GM18519 (cell line): ENCODE data around the gene C1QTNF5.
A peak's percentile ranks its signal among the peaks of the same experiment; 100 is the strongest.

ENCODE experiments used
- ATAC-seq: cut with Tn5 transposase; IDR thresholded peaks from one replicate; pipeline ENCODE4 v1.9.1; 2021; ENCODE audit warnings: mild to moderate bottlenecking, moderate library complexity; ENCODE audit not compliant: unreplicated experiment, low FRiP score

Gene C1QTNF5

DNA sequence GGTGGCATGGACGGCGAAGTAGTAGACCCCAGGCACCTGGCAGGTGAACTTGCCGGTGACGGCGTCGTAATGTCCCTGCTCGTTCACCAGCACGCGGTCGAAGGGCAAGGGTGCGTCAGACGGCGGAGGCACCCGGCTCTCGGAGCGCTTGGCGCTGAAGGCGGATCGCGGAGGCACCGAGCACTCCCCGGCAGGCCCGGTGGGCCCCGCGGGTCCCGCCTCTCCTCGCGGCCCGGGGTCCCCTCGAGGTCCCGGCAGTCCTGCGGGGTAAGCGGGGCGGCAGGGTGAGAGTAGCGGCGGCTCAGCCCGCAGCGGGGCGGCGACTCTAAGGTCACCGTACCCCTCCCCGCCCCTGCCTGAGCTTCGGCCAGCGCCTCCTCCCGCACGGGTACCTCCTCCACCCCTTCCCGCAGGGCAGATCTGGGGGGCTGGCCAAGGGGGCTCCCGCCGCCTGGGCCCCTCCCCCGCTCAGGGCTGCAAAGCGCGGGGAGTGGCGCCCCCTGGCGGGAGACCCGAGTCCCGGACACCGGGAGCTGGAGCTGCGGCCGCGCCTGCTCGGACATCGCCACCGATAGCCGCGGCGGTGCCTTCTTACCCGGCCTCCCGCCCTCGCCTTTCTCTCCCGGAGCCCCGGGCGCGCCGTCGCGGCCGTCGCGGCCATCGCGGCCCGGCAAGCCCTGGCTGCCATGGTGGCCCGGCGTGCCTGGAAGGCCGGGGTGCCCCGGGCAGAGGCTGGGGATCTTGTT lies 921 bp downstream of the C1QTNF5 start:
- ATAC-seq: no peak

GRCh38 chr11:119338965-119339588 lies 1.6 kb downstream of the C1QTNF5 start:
- ATAC-seq: no peak

DNA sequence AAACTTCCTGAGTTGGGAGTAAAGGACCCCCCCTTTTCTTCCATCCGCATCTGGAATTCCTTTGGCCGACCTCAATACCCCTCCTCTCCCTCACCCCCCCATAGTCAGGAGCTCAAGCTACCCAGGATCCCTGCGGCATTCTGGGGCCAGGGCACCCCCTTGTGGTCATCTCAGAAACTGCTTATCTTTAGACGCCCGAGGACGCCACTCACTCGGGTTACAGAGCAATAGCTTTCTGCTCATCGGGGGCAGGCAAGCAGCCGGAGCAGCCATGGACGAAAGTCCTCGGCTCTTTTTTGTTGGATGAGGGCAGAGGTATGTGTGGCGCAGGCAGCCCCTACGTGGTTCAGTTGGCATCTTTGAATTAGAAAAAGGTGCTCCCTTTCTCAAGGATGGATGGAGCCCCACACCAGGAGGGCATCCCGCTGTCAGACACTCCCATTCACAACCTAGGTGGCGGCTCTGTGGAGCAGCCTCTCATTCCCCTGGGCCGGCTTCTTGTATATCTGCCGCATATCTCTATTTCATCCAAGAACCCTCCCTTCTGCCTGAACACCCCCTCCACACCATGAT lies 2.3 kb downstream of the C1QTNF5 start:
- no peak for ATAC-seq

DNA sequence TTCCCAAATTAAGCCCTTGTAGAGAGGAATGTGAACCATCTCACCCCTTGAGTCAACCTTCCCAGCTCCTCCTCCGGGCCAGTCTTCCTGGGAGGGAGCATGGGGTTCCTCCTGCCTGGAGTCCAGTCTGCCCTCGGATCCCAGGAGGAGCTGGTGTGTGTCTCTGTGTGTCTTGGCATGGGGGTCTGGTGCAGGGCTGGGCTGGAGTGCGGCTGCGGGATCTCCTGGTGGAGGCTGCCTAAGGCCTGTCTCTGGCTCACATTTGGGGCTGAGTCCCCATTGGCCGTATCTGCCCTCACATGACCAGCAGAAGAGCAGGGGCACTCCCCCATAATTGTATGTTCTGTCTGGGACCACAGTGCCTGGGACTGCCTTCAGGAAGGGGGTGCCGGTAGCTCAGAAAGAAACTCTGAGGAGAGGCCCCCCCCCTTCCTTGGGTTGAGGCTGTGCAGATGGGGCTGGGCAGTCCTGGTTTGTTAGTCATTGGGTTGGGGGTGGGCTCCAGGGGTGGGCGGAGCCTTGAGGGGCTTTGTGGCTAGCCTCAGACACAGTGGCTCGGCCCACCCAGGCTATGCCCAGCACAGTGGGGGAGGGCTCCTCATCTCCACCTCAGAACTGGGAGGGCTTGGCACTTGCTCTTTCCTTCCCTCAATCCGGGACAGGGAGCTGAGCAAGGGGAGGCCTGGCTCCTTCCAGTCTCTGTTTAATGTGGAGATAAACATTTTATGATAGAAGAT lies 2.9 kb downstream of the C1QTNF5 start:
- ATAC-seq: no peak

DNA sequence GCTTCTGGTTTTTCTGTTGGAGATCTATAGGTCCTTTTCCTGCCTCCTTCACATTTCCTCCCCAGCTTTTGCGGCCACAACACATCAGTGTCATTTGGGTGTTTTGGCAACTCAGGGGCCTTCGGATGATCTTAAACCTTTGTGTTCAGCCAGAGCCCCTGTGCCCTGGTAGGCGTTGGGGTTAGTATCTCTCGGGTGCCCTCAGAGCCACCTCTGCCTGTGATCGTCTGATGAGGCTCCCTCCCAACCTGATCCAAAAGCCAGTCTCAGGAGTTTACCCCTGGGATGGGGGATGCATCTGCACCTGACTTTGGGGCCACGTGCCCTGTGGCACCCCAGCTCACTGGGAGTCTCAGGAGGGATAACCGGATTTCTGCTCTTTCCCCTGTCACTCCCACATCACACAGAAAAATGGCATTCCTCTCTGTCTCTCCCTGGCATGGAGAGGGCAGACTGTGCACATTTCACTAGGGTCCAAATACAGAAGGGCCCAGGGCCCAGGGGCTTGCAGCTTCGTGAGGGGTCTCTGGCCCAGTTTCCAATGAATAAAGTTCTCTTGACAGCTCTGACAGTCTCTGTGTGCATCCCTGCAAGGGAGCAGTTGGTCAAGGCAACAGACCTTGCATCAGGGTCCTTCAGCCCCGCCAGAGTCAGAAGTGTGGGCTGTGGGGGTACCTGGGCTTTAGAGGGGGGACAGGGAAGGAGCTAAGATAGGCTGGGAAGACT lies 3.8 kb downstream of the C1QTNF5 start:
- no peak for ATAC-seq

GRCh38 chr11:119335655-119336543 lies 4.8 kb downstream of the C1QTNF5 start:
- ATAC-seq: no peak

DNA sequence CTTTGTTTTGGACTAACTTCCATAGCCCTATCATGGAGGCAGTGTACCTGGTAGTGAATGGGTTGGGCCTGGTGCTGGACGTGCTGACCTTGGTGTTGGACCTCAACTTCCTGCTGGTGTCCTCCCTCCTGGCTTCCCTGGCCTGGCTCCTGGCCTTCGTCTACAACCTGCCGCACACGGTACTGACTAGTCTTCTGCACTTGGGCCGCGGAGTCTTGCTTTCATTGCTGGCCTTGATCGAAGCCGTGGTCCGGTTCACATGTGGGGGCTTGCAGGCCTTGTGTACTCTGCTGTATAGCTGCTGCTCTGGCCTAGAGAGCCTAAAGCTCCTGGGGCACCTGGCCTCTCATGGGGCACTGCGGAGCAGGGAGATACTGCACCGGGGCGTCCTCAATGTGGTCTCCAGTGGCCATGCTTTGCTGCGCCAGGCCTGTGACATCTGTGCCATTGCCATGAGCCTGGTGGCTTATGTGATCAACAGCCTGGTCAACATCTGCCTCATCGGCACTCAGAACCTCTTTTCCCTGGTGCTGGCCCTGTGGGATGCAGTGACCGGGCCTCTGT lies 5.5 kb downstream of the C1QTNF5 start:
- ATAC-seq: no peak

DNA sequence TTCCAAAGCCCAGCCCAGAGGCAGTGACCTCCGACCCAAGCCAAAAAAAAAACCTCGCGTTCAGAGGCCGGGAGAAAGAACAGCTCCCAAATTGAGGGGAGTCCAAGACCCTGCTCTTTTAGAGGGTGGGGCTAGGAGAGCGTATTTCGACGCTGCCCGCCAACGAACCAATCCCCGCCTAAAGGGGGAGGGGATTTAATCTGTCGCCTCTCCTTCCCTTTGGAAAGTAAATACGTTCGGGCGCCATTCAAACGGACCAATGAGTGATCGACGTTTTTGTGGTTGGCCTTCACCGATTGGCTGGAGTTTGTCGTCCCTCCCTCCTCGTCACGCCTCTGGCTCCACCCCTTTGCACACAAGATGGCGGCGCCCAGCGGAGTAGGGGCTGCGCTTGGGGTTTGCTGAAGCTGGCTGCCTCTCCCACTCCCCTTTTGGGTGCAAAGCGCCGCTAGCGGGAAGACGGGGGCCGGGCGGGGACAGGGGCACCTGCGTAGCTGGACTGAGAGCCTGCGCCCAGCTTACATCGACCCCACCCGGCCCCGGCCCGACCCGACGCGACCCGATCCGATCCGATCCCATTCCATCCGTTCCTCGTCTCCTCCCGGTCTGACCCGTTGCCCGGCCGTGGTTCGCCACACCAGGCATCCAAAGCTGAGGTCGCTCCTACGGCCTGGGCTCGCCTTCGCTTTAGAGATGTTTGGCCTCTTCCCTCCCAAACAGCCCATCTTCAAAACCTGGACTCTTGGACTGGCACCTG lies 6.3 kb downstream of the C1QTNF5 start, which contains the start of gene RNF26:
RNF26 (plus strand) TSS at position 354 of the 757 bp plus-strand sequence. CDS start 596 bp downstream, outside the sequence.
- peak; percentile 86 for ATAC-seq

DNA sequence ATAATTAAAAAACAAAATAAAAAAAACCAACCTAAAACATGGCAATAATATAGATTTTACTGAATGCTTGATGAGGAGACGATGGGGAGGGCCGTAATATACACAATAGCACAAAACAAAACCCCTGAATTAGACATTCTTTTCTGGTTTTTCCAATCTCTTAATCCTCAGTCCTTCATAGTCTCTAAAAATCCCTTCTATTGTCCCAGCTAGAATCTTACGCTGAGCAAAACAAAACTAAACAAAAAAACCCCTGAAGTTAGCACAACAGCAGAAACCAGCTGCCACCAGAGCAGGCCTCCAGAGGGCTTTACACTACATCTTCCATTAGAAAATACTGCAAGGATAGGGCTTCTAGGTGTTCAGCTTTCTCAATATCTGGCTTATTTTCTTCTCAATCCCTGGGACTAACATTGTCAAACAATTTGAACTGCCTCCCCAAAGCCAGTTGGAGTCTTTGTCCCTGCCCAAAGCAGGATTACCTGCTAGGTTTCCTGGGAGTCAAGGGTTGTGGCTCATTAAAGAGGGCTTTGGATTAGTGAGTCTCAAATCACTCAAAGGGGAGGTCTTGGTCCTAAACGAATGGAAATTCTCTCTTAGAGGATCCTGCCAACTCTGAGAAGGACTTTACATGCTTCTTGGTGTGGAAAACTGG lies 8.4 kb downstream of the C1QTNF5 start:
- no peak for ATAC-seq

GRCh38 chr11:119330237-119330636 lies 10.4 kb downstream of the C1QTNF5 start:
- ATAC-seq: no peak

- no peak for ATAC-seq
These were observed 11.4 kb downstream of the C1QTNF5 start for GRCh38 chr11:119329320-119329719.

GRCh38 chr11:119324189-119324588 lies 16.5 kb downstream of the C1QTNF5 start:
- ATAC-seq: no peak

GRCh38 chr11:119323532-119324033 lies 17.1 kb downstream of the C1QTNF5 start:
- ATAC-seq: no peak

GRCh38 chr11:119322921-119323531 lies 17.7 kb downstream of the C1QTNF5 start:
- no peak for ATAC-seq

DNA sequence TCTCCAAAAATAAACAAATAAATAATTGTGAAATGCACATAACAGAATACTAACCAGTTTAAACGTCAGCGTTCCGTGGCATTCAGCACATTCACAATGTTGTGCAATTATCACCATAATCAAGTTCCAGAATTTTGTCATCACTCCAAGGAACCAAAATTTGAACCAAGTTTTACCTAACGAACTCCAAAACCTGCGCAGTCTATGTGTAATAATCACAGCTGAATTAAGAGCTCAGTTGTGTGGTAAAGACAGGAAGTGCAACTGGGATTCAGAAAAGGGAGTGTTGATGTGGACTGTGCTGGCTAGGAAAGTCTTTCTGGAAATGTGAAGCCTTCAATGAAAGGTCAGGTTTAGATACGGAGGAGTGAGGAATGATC lies 18.3 kb downstream of the C1QTNF5 start:
- no peak for ATAC-seq

GRCh38 chr11:119320776-119321524 lies 19.7 kb downstream of the C1QTNF5 start:
- peak; percentile 49 for ATAC-seq
